ENCODE data around the gene SGMS1.

DNA sequence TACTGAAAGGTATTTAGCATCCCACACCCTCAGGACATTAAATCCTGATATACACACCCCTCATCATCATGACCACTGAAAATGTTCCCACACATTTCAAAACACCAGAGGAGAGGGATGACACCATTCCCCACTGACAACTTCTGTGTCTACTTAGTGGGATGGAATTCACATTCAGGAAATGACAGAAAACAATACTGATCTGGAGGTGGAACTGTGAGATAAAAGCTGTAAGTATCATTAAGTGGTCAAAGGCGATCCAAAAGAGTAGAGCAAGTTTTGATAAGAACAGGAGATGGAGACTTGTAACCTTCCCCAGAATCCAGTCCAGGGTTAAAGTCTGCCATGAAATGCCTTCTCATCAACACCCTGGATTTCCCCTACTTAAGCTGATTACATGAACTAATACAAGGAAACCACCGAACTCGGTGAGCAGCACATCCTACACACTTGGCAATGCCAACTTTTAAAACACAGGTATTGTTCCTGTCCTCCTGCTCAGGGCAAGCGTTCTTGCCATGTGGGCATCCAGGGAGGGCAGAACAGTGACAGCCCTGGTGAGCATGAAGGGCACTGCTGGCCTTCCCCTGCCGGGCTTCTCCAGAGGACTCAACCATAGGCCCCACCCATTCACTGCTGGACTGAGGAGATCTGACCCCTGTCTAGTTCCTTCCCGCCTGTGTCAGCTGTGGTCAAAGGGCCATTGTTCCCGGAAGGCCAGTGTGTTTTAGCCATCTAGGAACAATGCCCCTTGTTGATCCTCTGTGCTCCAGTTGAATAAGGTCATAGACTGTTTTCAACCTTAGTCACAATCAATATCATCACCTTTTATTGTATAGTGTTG lies 85.0 kb downstream of the SGMS1 start:
- TF ChIP-seq, protein P1, sequence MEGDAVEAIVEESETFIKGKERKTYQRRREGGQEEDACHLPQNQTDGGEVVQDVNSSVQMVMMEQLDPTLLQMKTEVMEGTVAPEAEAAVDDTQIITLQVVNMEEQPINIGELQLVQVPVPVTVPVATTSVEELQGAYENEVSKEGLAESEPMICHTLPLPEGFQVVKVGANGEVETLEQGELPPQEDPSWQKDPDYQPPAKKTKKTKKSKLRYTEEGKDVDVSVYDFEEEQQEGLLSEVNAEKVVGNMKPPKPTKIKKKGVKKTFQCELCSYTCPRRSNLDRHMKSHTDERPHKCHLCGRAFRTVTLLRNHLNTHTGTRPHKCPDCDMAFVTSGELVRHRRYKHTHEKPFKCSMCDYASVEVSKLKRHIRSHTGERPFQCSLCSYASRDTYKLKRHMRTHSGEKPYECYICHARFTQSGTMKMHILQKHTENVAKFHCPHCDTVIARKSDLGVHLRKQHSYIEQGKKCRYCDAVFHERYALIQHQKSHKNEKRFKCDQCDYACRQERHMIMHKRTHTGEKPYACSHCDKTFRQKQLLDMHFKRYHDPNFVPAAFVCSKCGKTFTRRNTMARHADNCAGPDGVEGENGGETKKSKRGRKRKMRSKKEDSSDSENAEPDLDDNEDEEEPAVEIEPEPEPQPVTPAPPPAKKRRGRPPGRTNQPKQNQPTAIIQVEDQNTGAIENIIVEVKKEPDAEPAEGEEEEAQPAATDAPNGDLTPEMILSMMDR (conservative IDR thresholded peaks at IDR 0.05 in 1 of 2, IDR thresholded peaks at IDR 0.05 in 1 of 2; ENCODE audit: extremely low read depth in 1 of 2, insufficient read depth in 1 of 2, low read depth in 1 of 2, low read length in 2 of 2) = no peak
- no peak for TF ChIP-seq EZH2 (IDR thresholded peaks at IDR 0.05; ENCODE audit: borderline replicate concordance, low read length)

All from mammary epithelial cell (primary cell).